Loucy (cell line): Measurements from ENCODE around the gene VPS18.
A peak's percentile ranks its signal among the peaks of the same experiment; 100 is the strongest.

Source experiments
- H2AFZ ChIP-seq: fragments of 200-600 bp; sonication (generic); 2 replicates; pipeline ENCODE4 v1.6.0; 2016; ENCODE audit warnings: antibody characterized with exemption, mild to moderate bottlenecking, low read length, moderate library complexity
- H3F3A ChIP-seq: fragments of 200-600 bp; 2 replicates; pipeline ENCODE4 v1.6.0; 2016; ENCODE audit warnings: antibody characterized with exemption, low read depth, mild to moderate bottlenecking
- H3K27me3 ChIP-seq: fragments of 200-600 bp; sonication (generic); 2 replicates; pipeline ENCODE4 v1.6.1; 2014; ENCODE audit warnings: low read length, mild to moderate bottlenecking; ENCODE audit not compliant: insufficient read depth, poor library complexity, severe bottlenecking
- H3K36me3 ChIP-seq: fragments of 200-600 bp; sonication (generic); 2 replicates; pipeline ENCODE4 v1.6.1; 2016; ENCODE audit warnings: low read length; ENCODE audit not compliant: insufficient read depth
- H3K4me1 ChIP-seq: fragments of 200-600 bp; sonication (generic); 2 replicates; pipeline ENCODE4 v1.5.1; 2014; ENCODE audit warnings: low read length, mild to moderate bottlenecking; ENCODE audit not compliant: insufficient read depth, poor library complexity, severe bottlenecking
- H3K4me2 ChIP-seq: fragments of 200-600 bp; sonication (generic); 2 replicates; pipeline ENCODE4 v1.6.0; 2014; ENCODE audit warnings: antibody characterized with exemption, low read length, low read depth, mild to moderate bottlenecking; ENCODE audit not compliant: poor library complexity, severe bottlenecking
- H3K4me3 ChIP-seq: fragments of 200-600 bp; sonication (generic); 2 replicates; pipeline ENCODE4 v1.5.1; 2014; ENCODE audit warnings: low read length, mild to moderate bottlenecking, mixed read lengths; ENCODE audit not compliant: poor library complexity, severe bottlenecking
- H3K79me2 ChIP-seq: fragments of 200-600 bp; sonication (generic); 2 replicates; pipeline ENCODE4 v1.6.1; 2014; ENCODE audit warnings: low read length; ENCODE audit not compliant: insufficient read depth
- H3K9ac ChIP-seq: fragments of 200-600 bp; sonication (generic); 2 replicates; pipeline ENCODE4 v1.6.0; 2014; ENCODE audit warnings: mild to moderate bottlenecking, low read depth, low read length, moderate library complexity; ENCODE audit not compliant: poor library complexity, severe bottlenecking
- H3K9me2 ChIP-seq: fragments of 200-600 bp; sonication (generic); replicated peaks from 2 replicates; pipeline ENCODE4 v1.6.1; 2016; ENCODE audit warnings: low read depth, low read length, mixed read lengths
- H3K9me3 ChIP-seq: fragments of 200-600 bp; sonication (generic); 2 replicates; pipeline ENCODE4 v1.6.1; 2014; ENCODE audit warnings: mild to moderate bottlenecking, antibody characterized with exemption, low read length, low read depth; ENCODE audit not compliant: insufficient read depth
- H4K20me1 ChIP-seq: fragments of 200-600 bp; sonication (generic); 2 replicates; pipeline ENCODE4 v1.6.0; 2014; ENCODE audit warnings: antibody characterized with exemption, low read length, mild to moderate bottlenecking; ENCODE audit not compliant: insufficient read depth, poor library complexity, severe bottlenecking
- CTCF ChIP-seq: fragments of 200-600 bp; sonication (generic); conservative IDR thresholded peaks from 2 replicates; pipeline ENCODE4 v1.5.1; 2014; ENCODE audit warnings: mild to moderate bottlenecking, antibody characterized with exemption, low read length
- EZH2phosphoT487 ChIP-seq: fragments of 200-600 bp; IDR thresholded peaks from 2 replicates; pipeline ENCODE4 v1.6.1; 2018; ENCODE audit warnings: antibody characterized with exemption, mild to moderate bottlenecking, moderate library complexity, borderline replicate concordance

VPS18 gene

GRCh38 chr15:40909662-40910630 is 15.7 kb downstream of the VPS18 start:
- Histone ChIP-seq H3K9me3 (no peaks in the 10 kb centered on the region), H3K4me2 (no peak overlapping the region), H4K20me1 (peaks cover 8% of the 10 kb centered on the region), H3K36me3 (no peaks in the 10 kb centered on the region), H2AFZ (no peak overlapping the region), H3K79me2 (peaks cover 8% of the 10 kb centered on the region; the same call in 1 of the 2 replicates), H3K9ac (no peak overlapping the region), H3K4me1 (peaks cover 35% of the 10 kb centered on the region), H3K9me2 (no peaks in the 10 kb centered on the region), H3F3A (no peaks in the 10 kb centered on the region; the same call in 1 of the 2 replicates), H3K27me3 (no peaks in the 10 kb centered on the region), H3K4me3 (no peak overlapping the region)
- TF ChIP-seq EZH2phosphoT487 = no peak
- no peak for TF ChIP-seq CTCF

GRCh38 chr15:40911141-40911540 is 16.9 kb downstream of the VPS18 start:
- peak overlapping the region; percentile 3 for H3K9ac ChIP-seq
- peaks cover under 1% of the 10 kb centered on the region for H4K20me1 ChIP-seq
- no peaks in the 10 kb centered on the region for H3K9me2 ChIP-seq
- H3K4me1 ChIP-seq = peaks cover 29% of the 10 kb centered on the region
- H3K4me2 ChIP-seq = peak overlapping the region; percentile 14
- no peaks in the 10 kb centered on the region; the same call in 1 of the 2 replicates for H3F3A ChIP-seq
- no peak for TF ChIP-seq EZH2phosphoT487
- no peaks in the 10 kb centered on the region for H3K79me2 ChIP-seq
- H3K9me3 ChIP-seq = no peaks in the 10 kb centered on the region
- H3K36me3 ChIP-seq = no peaks in the 10 kb centered on the region
- H3K27me3 ChIP-seq = no peaks in the 10 kb centered on the region
- peak overlapping the region; percentile 25 for H2AFZ ChIP-seq
- no peak overlapping the region for H3K4me3 ChIP-seq

- H3K4me2 ChIP-seq = no peak overlapping the region
Observed at GRCh38 chr15:40911693-40912092, 17.4 kb downstream of the VPS18 start.

More at GRCh38 chr15:40911693-40912092, 17.4 kb downstream of the VPS18 start:
- H3K79me2 ChIP-seq = no peaks in the 10 kb centered on the region
- no peaks in the 10 kb centered on the region; the same call in 1 of the 2 replicates for H3F3A ChIP-seq
- H4K20me1 ChIP-seq = no peaks in the 10 kb centered on the region
- H3K9ac ChIP-seq = peak overlapping the region; percentile 3
- H3K9me3 ChIP-seq = no peaks in the 10 kb centered on the region
- H3K27me3 ChIP-seq = no peaks in the 10 kb centered on the region
- TF ChIP-seq EZH2phosphoT487 (no peak), CTCF (no peak)
- no peaks in the 10 kb centered on the region for H3K9me2 ChIP-seq
- H3K36me3 ChIP-seq = no peaks in the 10 kb centered on the region
- H2AFZ ChIP-seq = peak overlapping the region; percentile 25
- no peak overlapping the region for H3K4me3 ChIP-seq
- H3K4me1 ChIP-seq = peaks cover 26% of the 10 kb centered on the region
